Vagina (tissue), 2 donors: Measurements from ENCODE around the gene TMEM92. TPM values are rescaled to one million over a fixed set of nuclear protein-coding genes. Genes with fewer than 3 reads are reported as not detected.

Source experiments
- DNase-seq, 2 donors: peaks; one replicate each; pipeline ENCODE4 v3.0.0-alpha.2; 2017; ENCODE audit errors: extremely low spot score in 2 of 2
- H3K27ac ChIP-seq: fragments of 200-600 bp; sonication (generic); one replicate; pipeline ENCODE4 v1.5.1; 2019
- H3K27me3 ChIP-seq: fragments of 200-600 bp; sonication (generic); one replicate; pipeline ENCODE4 v1.5.1; 2019
- H3K36me3 ChIP-seq, 2 donors: fragments of 200-600 bp; sonication (generic); one replicate each; pipeline ENCODE4 v1.5.1; 2017 to 2019
- H3K4me1 ChIP-seq: fragments of 200-600 bp; sonication (generic); one replicate; pipeline ENCODE4 v1.5.1; 2019
- H3K4me3 ChIP-seq, 2 donors: fragments of 200-600 bp; sonication (generic); 1 replicate in 1 of 2; 2 replicates in 1 of 2; pipeline ENCODE4 v1.5.1; 2016 to 2019
- H3K9me3 ChIP-seq: fragments of 200-600 bp; sonication (generic); one replicate; pipeline ENCODE4 v1.5.1; 2019
- POLR2A ChIP-seq, 2 donors: fragments of 450-650 bp; IDR thresholded peaks; one replicate each; pipeline ENCODE4 v1.6.1; 2017; ENCODE audit warnings: antibody characterized with exemption in 2 of 2, mild to moderate bottlenecking in 2 of 2, moderate library complexity in 2 of 2
- POLR2AphosphoS5 ChIP-seq, 2 donors: sonication (generic); formaldehyde crosslinking; IDR thresholded peaks; one replicate each; pipeline ENCODE4 v1.9.0; 2017; ENCODE audit warnings: antibody characterized with exemption in 2 of 2, mild to moderate bottlenecking in 2 of 2, low read depth in 1 of 2; ENCODE audit not compliant: insufficient read depth in 1 of 2
- intact Hi-C: fragments of 100-400 bp; cut with DNase I; formaldehyde crosslinking; loops from one replicate; pipeline ENCODE4 v1.15.1; 2023
- total RNA-seq: library from RNA; depleted of rRNA; stranded (reverse); fragments of >200 nt; gene quantifications from one replicate; pipeline ENCODE4 v1.2.3, GENCODE V29; 2016
- TF ChIP-seq, protein P1 (sequence below), 3 experiments: fragments of 450-650 bp in 2 of 3; fragments of 200-600 bp in 1 of 3; sonication (generic) in 1 of 3; IDR thresholded peaks; one replicate each; pipeline ENCODE4 v1.5.1; 2017 to 2019; ENCODE audit warnings: antibody characterized with exemption in 3 of 3, mild to moderate bottlenecking in 2 of 3, moderate library complexity in 2 of 3

TMEM92 gene
- total RNA-seq, 1 donor from 2014 or later: 0.74 TPM

DNA sequence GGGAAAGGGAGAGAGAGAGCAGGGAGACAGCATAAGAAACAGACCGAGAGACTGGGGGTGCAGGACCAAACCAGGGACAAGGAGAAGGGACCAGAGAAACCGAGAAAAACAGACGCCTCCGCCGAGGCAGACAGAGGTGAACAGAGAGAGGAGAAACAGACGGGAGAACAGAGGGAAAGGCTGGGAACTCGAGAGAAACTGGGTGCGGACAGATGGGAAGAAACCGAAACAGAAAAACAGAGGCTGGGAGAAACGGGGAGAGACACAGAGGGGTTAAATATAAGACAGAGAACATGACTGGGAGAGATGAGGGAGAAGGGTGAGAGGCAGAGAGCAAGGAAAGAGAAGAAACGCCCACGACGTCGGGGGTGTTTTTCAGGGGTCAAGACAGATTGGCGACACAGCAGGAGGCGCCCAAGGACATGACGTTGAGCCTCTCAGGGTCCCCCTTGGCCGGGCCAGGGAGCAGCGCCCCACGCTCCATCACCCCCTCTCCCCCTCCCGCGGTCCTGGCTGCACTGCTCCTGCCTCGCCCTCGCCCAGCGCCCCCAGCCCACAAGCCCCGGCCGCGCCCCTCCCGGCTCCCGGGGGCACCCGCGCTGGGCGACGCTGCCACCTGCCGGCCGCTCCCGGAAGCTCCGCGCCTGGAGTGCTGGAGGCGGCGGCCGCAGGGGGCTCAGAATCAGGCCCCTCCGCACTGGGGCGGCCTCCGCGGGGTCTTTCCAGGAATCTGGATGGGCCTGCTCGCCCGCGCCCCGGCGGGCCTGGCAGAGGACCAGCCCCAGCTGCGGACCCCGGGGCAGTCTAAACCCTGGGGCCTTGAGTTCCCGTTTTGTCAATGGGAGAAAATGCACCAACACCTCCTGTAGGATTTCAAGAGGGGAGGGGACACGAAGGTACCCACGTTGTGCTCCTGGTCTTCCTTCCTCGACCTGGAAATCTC is 1.3 kb upstream of the TMEM92 start:
- H3K27me3 ChIP-seq: no peaks in the 10 kb centered on the region
- H3K27ac ChIP-seq: peak overlapping the region; percentile 93
- H3K4me3 ChIP-seq: peak overlapping the region; percentile 54 to 72
- H3K4me1 ChIP-seq: peaks cover 52% of the 10 kb centered on the region
- no peak for DNase-seq
- H3K36me3 ChIP-seq: no peaks in the 10 kb centered on the region
- intact Hi-C loops: loop anchor here (1.0 kb wide), 1 partner anchor 73 kb away; no protein-coding TSS in a partner anchor
- peak in 1 of 2 donors; percentile 30 for TF ChIP-seq POLR2AphosphoS5 (IDR thresholded peaks at IDR 0.05; ENCODE audit: insufficient read depth in 1 of 2, low read depth in 1 of 2)
- TF ChIP-seq, protein P1, sequence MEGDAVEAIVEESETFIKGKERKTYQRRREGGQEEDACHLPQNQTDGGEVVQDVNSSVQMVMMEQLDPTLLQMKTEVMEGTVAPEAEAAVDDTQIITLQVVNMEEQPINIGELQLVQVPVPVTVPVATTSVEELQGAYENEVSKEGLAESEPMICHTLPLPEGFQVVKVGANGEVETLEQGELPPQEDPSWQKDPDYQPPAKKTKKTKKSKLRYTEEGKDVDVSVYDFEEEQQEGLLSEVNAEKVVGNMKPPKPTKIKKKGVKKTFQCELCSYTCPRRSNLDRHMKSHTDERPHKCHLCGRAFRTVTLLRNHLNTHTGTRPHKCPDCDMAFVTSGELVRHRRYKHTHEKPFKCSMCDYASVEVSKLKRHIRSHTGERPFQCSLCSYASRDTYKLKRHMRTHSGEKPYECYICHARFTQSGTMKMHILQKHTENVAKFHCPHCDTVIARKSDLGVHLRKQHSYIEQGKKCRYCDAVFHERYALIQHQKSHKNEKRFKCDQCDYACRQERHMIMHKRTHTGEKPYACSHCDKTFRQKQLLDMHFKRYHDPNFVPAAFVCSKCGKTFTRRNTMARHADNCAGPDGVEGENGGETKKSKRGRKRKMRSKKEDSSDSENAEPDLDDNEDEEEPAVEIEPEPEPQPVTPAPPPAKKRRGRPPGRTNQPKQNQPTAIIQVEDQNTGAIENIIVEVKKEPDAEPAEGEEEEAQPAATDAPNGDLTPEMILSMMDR (IDR thresholded peaks at IDR 0.05): peak; percentile 83 to 99 (median 93)
- no peak for TF ChIP-seq POLR2A (IDR thresholded peaks at IDR 0.05)
- H3K9me3 ChIP-seq: no peaks in the 10 kb centered on the region

DNA sequence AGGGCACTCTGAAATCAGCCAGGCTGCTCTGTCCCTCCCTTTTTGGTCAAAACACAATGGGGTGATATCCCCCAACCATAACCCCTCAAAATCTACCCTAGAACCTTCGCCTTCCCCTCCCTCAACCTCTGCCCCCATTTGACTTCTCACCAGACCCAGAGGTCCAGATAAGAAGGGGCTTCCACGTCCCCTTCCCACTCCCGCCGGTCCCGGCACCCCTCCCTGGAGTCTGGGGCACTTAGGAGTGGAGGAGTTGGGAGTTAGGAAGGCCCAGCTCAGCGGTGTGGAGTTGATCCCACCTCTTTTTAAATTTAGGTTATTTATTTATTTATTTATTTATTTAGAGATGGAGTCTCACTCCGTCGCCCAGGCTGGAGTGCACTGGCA is 619 bp upstream of the TMEM92 start:
- no peaks in the 10 kb centered on the region for H3K9me3 ChIP-seq
- intact Hi-C loops: loop anchor here (1.0 kb wide), 1 partner anchor 73 kb away; no protein-coding TSS in a partner anchor
- H3K4me1 ChIP-seq: peaks cover 47% of the 10 kb centered on the region
- peak overlapping the region in 1 of 2 donors; percentile 54 for H3K4me3 ChIP-seq
- no peak for DNase-seq
- H3K36me3 ChIP-seq: no peaks in the 10 kb centered on the region
- H3K27ac ChIP-seq: peak overlapping the region; percentile 93
- no peaks in the 10 kb centered on the region for H3K27me3 ChIP-seq
- no peak for TF ChIP-seq POLR2A (IDR thresholded peaks at IDR 0.05)
- no peak for TF ChIP-seq POLR2AphosphoS5 (IDR thresholded peaks at IDR 0.05; ENCODE audit: insufficient read depth in 1 of 2, low read depth in 1 of 2)
- TF ChIP-seq, protein P1 (IDR thresholded peaks at IDR 0.05): no peak

DNA sequence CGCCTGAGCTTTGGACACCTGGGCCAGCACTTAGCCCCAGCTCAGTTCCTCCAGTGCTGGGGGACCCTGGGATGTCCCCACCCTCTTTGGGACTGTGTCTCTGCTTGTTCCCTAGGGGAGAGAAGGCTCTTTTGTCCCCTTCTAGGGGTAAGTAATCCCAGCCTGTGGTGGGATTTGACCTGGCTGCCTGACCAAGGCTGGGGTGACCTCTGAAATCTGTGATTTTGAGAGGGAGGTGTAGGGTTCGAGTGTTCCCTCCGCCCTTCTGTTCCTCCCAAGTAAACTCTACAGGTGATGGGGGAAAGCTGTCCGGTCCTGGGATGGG is 593 bp downstream of the TMEM92 start:
- Histone ChIP-seq H3K36me3 (no peaks in the 10 kb centered on the region), H3K27ac (peak overlapping the region; percentile 93), H3K9me3 (no peaks in the 10 kb centered on the region), H3K27me3 (no peaks in the 10 kb centered on the region), H3K4me3 (no peak overlapping the region), H3K4me1 (peaks cover 34% of the 10 kb centered on the region)
- intact Hi-C loops: no loop called here
- TF ChIP-seq POLR2AphosphoS5 (IDR thresholded peaks at IDR 0.05; ENCODE audit: insufficient read depth in 1 of 2, low read depth in 1 of 2): no peak
- TF ChIP-seq, protein P1 (IDR thresholded peaks at IDR 0.05): no peak
- TF ChIP-seq POLR2A (IDR thresholded peaks at IDR 0.05): no peak
- DNase-seq: no peak

DNA sequence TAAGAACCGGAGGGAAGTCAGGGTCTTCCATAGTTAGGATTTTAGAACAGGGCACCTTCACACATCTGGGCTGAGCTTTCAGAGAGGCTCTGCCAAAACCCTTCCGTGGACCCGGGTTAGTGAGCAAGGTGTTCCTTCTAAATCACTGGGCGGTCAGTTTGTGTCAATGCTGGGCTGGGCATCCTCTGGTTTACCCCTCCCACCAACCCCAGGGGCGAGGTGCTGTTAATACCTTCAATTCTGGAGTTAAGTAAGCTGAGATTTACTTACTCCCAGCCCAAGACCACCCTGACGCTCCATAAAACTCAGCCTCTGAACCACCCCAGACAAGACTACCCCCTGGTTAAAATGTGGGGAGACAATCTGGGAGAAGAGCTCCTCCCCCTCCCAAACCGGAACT is 1.0 kb downstream of the TMEM92 start:
- intact Hi-C loops: no loop called here
- DNase-seq: no peak
- Histone ChIP-seq H3K4me1 (peaks cover 32% of the 10 kb centered on the region), H3K27ac (no peak overlapping the region), H3K4me3 (no peak overlapping the region), H3K27me3 (no peaks in the 10 kb centered on the region), H3K9me3 (no peaks in the 10 kb centered on the region), H3K36me3 (no peaks in the 10 kb centered on the region)
- TF ChIP-seq POLR2AphosphoS5 (IDR thresholded peaks at IDR 0.05; ENCODE audit: insufficient read depth in 1 of 2, low read depth in 1 of 2): no peak
- TF ChIP-seq, protein P1 (IDR thresholded peaks at IDR 0.05): no peak
- TF ChIP-seq POLR2A (IDR thresholded peaks at IDR 0.05): no peak
